KMS-11 (cell line): ENCODE measurements around the gene ECE1.

Source experiments
- H2AFZ ChIP-seq: fragments of 200-600 bp; sonication (generic); 2 replicates; pipeline ENCODE4 v1.6.1; 2016; ENCODE audit warnings: antibody characterized with exemption, mixed run types, low read depth
- H3K27ac ChIP-seq: fragments of 200-600 bp; sonication (generic); 2 replicates; pipeline ENCODE4 v1.6.1; 2016; ENCODE audit warnings: mild to moderate bottlenecking, mixed run types
- H3K27me3 ChIP-seq: fragments of 200-600 bp; sonication (generic); 2 replicates; pipeline ENCODE4 v1.6.1; 2017; ENCODE audit warnings: mild to moderate bottlenecking, low read depth, mixed run types, moderate library complexity; ENCODE audit not compliant: insufficient read depth
- H3K36me3 ChIP-seq: fragments of 200-600 bp; sonication (generic); 2 replicates; pipeline ENCODE4 v1.6.1; 2017; ENCODE audit warnings: mild to moderate bottlenecking, mixed run types; ENCODE audit not compliant: insufficient read depth
- H3K4me1 ChIP-seq: fragments of 200-600 bp; sonication (generic); 2 replicates; pipeline ENCODE4 v1.6.1; 2016; ENCODE audit warnings: mild to moderate bottlenecking, low read depth, mixed run types; ENCODE audit not compliant: poor library complexity, severe bottlenecking
- H3K4me2 ChIP-seq: fragments of 200-600 bp; sonication (generic); 2 replicates; pipeline ENCODE4 v1.7.0; 2016; ENCODE audit warnings: mild to moderate bottlenecking, mixed run types
- H3K4me3 ChIP-seq: fragments of 200-600 bp; sonication (generic); IDR thresholded peaks from 2 replicates; pipeline ENCODE4 v1.6.1; 2017; ENCODE audit warnings: low read depth, low read length, mixed read lengths; ENCODE audit not compliant: insufficient read depth
- H3K79me2 ChIP-seq: fragments of 200-600 bp; sonication (generic); 2 replicates; pipeline ENCODE4 v1.6.1; 2016; ENCODE audit warnings: low read depth, mixed run types; ENCODE audit not compliant: insufficient read depth
- H3K9ac ChIP-seq: fragments of 200-600 bp; sonication (generic); 2 replicates; pipeline ENCODE4 v1.6.1; 2016; ENCODE audit warnings: mild to moderate bottlenecking, mixed run types
- H4K20me1 ChIP-seq: fragments of 200-600 bp; sonication (generic); 2 replicates; pipeline ENCODE4 v1.6.1; 2016; ENCODE audit warnings: mild to moderate bottlenecking, mixed run types; ENCODE audit not compliant: insufficient read depth
- CTCF ChIP-seq: fragments of 200-600 bp; sonication (generic); conservative IDR thresholded peaks from 2 replicates; pipeline ENCODE4 v1.6.1; 2017; ENCODE audit warnings: low read depth, mild to moderate bottlenecking, antibody characterized with exemption, low read length, moderate library complexity, mixed read lengths

ECE1 gene

GRCh38 chr1:21266119-21266774 lies 24.0 kb downstream of the ECE1 start:
- H2AFZ ChIP-seq = no peak overlapping the region
- H3K27me3 ChIP-seq = no peaks in the 10 kb centered on the region
- no peaks in the 10 kb centered on the region for H4K20me1 ChIP-seq
- no peak for TF ChIP-seq CTCF
- H3K79me2 ChIP-seq = no peaks in the 10 kb centered on the region
- no peaks in the 10 kb centered on the region for H3K36me3 ChIP-seq
- no peak overlapping the region for H3K4me3 ChIP-seq
- H3K4me2 ChIP-seq = no peak overlapping the region
- H3K4me1 ChIP-seq = peaks cover 7% of the 10 kb centered on the region
- no peak overlapping the region for H3K27ac ChIP-seq
- no peak overlapping the region for H3K9ac ChIP-seq

GRCh38 chr1:21265644-21266043 lies 24.6 kb downstream of the ECE1 start:
- H3K4me1 ChIP-seq = peaks cover 7% of the 10 kb centered on the region
- no peaks in the 10 kb centered on the region for H3K79me2 ChIP-seq
- no peak overlapping the region for H3K4me3 ChIP-seq
- H4K20me1 ChIP-seq = no peaks in the 10 kb centered on the region
- no peaks in the 10 kb centered on the region for H3K36me3 ChIP-seq
- TF ChIP-seq CTCF = no peak
- H3K9ac ChIP-seq = no peak overlapping the region
- H3K4me2 ChIP-seq = no peak overlapping the region
- H2AFZ ChIP-seq = no peak overlapping the region
- no peak overlapping the region for H3K27ac ChIP-seq
- no peaks in the 10 kb centered on the region for H3K27me3 ChIP-seq

- no peak overlapping the region for H2AFZ ChIP-seq
- peaks cover 7% of the 10 kb centered on the region for H3K4me1 ChIP-seq
- H3K27ac ChIP-seq = no peak overlapping the region
- H3K27me3 ChIP-seq = no peaks in the 10 kb centered on the region
- H3K36me3 ChIP-seq = no peaks in the 10 kb centered on the region
- no peaks in the 10 kb centered on the region for H3K79me2 ChIP-seq
- H3K4me2 ChIP-seq = no peak overlapping the region
- H3K4me3 ChIP-seq = no peak overlapping the region
- no peak for TF ChIP-seq CTCF
- H4K20me1 ChIP-seq = no peaks in the 10 kb centered on the region
- no peak overlapping the region for H3K9ac ChIP-seq
Measured at GRCh38 chr1:21264898-21265297, 25.4 kb downstream of the ECE1 start.

GRCh38 chr1:21263653-21264225 lies 26.5 kb downstream of the ECE1 start:
- TF ChIP-seq CTCF = no peak
- Histone ChIP-seq H3K4me3 (no peak overlapping the region), H3K27ac (no peak overlapping the region), H3K36me3 (no peaks in the 10 kb centered on the region), H3K9ac (no peak overlapping the region), H3K79me2 (no peaks in the 10 kb centered on the region), H3K27me3 (no peaks in the 10 kb centered on the region), H3K4me1 (peaks cover 6% of the 10 kb centered on the region), H2AFZ (no peak overlapping the region), H4K20me1 (no peaks in the 10 kb centered on the region), H3K4me2 (no peak overlapping the region)
